Measurements from ENCODE around the gene ATXN7L1. TPM values are rescaled to one million over a fixed set of nuclear protein-coding genes. Genes with fewer than 3 reads are reported as not detected.
"Not testable (repeated sequence)": the region's sequence is repeated elsewhere in the genome, so short reads cannot be mapped to it uniquely, and the experiment has no call there.

Gene ATXN7L1
- total RNA-seq, 2 experiments from 2014 or later: 3.8 to 4.3 TPM

DNA sequence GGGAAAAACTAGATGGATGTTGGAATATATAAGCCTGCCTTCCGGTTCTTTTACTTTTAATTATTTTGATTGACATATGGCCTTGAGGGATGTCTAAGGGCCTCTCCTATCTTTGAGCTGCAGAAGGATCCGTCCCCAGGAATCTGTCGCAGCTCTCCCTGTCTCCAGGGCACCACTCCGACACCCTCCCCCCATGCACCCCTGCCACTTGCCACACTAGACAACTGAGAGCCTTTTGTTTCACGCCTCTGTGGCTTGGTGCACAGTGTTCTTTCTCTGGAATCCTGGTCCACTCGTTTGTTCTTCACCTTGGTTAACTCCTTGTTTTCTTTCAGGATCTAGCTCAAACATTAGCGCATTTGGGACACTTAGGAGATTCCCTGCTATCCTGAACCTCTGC is 171.0 kb downstream of the ATXN7L1 start:
- ChIA-PET POLR2A (no interaction called here), CTCF (no interaction called here)

DNA sequence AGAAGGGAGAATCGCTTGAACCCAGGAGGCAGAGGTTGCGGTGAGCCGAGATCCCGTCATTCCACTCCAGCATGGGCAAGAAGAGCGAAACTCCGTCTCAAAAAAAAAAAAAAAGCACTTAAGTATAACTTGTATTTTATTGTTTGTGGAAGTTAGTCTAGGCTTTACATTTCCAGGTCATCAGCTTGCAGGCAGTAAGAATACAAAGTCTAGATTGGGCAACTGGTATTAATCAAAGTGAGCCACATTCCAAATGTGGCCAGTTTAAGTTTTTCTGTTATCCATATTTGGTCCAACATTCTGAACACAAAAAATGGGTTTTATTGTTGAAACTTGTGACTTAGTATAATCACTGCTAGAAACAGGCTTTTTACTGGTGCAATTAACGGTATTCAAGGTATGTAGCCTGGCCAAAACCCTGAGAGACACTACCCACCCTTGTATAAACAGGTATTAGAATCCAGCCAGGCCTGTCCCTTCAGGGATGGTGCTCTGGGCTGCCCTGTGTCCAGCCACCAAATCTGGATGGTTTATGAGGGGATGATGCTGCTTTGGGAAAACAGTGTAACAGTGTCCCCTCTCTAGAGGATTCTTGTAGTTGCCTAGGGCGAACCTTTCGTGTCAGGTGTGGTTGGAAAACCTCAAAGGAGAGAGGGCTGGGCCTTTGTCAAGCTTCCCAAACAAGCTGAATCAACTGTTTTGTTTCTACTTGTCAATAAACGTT is 173.0 kb downstream of the ATXN7L1 start:
- ChIA-PET POLR2A (no interaction called here), CTCF (interaction anchor here (0.7 kb wide), 1 partner anchor 202 kb away, joined by 3 read pairs; no protein-coding TSS in a partner anchor)

GRCh38 chr7:105699568-105700236 is 176.7 kb downstream of the ATXN7L1 start:
- POLR2A ChIA-PET: interaction anchor here (0.6 kb wide), 1 partner anchor 793 kb away, joined by 5 read pairs; no protein-coding TSS in a partner anchor
- CTCF ChIA-PET: no interaction called here

DNA sequence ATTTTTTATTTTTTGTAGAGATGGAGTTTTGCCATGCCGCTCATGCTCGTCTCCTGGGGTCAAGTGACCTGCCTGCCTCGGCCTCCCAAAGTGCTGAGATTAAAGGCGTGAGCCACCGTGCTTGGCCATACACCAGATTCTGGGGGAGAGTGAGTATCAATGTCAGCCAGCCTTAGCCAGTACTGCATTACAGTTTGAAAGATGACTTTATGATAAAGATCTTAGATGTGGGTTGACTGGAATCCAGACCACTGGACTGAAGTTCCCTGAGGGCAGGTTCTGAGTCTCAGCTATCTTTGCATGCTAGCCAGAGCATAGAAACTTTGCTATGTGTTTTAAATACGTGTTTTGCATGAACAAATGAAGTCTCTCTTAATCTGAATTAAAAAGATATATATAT is 177.9 kb downstream of the ATXN7L1 start:
- ChIA-PET POLR2A (no interaction called here), CTCF (interaction anchor here (1.4 kb wide), 1 partner anchor 41 kb away, joined by 4 read pairs; no protein-coding TSS in a partner anchor)

GRCh38 chr7:105697753-105698152 is 178.6 kb downstream of the ATXN7L1 start:
- POLR2A ChIA-PET: no interaction called here
- CTCF ChIA-PET: interaction anchor here (1.4 kb wide), 1 partner anchor 40 kb away, joined by 4 read pairs; no protein-coding TSS in a partner anchor

- POLR2A ChIA-PET: not testable (repeated sequence)
- CTCF ChIA-PET: interaction anchor here (1.4 kb wide), 1 partner anchor 40 kb away, joined by 4 read pairs; no protein-coding TSS in a partner anchor
These were observed 179.2 kb downstream of the ATXN7L1 start for GRCh38 chr7:105697169-105697568.

- POLR2A ChIA-PET: no interaction called here
- CTCF ChIA-PET: no interaction called here
These were observed 182.8 kb downstream of the ATXN7L1 start for GRCh38 chr7:105693576-105693975.

DNA sequence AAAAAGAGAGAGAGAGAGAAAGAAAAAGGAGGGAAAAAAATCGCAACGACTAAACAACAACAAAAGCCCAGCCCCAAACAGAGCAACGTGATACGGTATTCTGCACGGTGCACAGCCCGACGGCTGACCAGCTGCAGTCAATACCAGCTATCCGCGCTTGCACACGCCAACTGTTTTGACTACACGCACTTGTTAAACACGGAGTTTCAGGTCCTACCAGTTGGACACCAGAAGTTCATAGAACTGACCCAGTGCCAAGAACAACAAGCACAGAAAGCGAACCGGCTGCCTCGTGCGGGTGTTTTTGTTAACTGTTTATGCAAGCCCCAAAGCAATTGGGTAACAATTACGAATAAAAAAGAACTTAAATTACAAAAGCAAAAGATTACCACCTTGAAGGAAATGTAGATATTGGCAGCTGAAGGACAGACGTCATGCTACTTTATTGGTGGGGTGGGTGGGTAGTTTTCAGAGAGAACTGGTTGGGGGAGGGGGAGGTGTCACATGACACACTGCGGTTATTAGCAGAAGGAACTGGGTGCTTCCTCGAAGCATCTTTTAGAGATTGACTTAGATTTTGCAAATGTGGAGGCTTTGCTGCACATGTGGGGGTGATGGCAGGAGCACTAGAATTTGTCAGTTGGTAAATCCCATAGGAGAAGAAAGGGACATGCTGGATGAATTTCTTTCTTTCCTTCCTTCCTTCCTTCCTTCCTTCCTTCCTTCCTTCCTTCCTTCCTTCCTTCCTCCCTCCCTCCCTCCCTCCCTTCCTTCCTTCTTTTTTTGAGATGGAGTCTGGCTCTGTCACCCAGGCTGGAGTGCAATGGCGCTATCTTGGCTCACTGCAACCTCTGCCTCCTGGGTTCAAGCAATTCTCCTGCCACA is 184.5 kb downstream of the ATXN7L1 start:
- POLR2A ChIA-PET: interaction anchor here (1.0 kb wide), 1 partner anchor 61 kb away, joined by 4 read pairs; no protein-coding TSS in a partner anchor
- CTCF ChIA-PET: interaction anchor here (0.9 to 3.5 kb wide), 4 partner anchors 35 to 351 kb away, joined by 3 to 11 read pairs (median 4); no protein-coding TSS in a partner anchor

- CTCF ChIA-PET: interaction anchor here (1.0 to 3.5 kb wide), 3 partner anchors 35 to 351 kb away, joined by 3 to 11 read pairs (median 4); no protein-coding TSS in a partner anchor
- POLR2A ChIA-PET: interaction anchor here (1.0 kb wide), 1 partner anchor 62 kb away, joined by 4 read pairs; no protein-coding TSS in a partner anchor
These were observed 185.2 kb downstream of the ATXN7L1 start for GRCh38 chr7:105691082-105691679.

DNA sequence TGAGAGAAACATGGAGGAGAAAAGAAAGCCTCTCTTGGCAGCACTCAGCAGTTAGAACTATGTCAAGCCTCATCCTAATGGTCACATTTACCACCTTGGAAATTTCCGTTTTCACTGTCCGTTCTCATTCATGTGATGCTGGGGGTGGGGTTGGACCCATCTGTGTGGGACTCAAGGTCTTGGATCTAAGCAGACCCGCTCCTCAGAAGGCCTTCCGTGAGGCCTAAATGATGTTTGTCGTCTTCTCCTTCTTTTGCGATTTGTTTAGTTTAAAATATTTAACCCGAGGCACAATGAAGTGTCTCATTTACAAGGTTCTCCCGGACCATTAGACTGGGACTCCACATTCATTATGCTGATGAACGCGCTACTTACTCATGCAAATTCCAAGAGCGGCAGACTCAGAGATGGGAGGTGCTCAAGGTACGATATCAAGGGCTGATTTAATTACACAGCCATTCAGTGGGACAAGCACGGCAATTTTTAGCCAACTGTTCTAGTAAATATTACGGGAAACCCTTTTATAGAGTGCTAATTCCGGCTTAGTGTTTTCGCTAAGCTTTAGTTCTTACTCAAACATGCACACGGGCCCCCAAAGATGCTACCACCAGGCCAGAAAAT is 186.0 kb downstream of the ATXN7L1 start:
- ChIA-PET CTCF (interaction anchor here (1.2 to 3.5 kb wide), 2 partner anchors 332 to 352 kb away, joined by 3 to 11 read pairs; no protein-coding TSS in a partner anchor), POLR2A (no interaction called here)

DNA sequence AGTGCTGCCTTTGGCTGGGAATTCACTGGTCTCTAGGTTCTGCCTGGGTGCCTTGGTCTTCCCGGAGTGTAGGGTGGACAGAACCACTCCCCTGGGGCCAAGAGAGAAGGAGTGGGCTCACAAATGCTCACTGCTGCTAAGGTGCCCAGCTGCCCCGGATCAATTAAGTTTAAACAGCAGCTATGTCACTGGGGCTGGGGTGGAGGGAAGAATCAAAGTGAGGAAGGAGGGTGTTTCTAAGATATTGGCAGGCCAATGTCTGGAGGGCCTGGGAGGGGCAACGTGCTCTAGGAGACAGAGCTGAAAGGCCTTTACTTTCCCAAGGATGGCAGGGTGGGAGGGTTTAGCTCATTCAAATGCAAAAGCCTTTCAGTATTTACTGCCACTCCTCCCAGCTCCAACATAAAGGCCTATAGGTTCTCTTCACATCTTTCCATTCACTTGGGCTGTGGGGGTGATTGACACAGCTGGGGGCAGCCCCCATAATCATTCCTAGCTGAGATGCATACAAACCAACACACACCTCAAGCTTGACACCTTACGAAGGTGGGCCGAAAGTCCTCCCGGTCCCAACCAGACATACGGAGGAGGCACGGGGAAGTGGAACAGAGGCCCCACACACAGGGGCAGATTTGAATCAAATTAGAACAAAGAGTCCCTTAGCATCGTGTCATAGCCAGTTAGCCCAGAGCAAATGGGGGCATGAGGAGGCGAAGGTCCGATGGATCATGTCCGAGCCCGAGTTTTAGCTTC is 187.2 kb downstream of the ATXN7L1 start:
- POLR2A ChIA-PET: interaction anchor here (1.5 kb wide), 1 partner anchor 12 kb away, joined by 3 read pairs; no protein-coding TSS in a partner anchor
- CTCF ChIA-PET: interaction anchor here (0.5 to 3.5 kb wide), 5 partner anchors 16 to 353 kb away, joined by 3 to 11 read pairs (median 3); no protein-coding TSS in a partner anchor

DNA sequence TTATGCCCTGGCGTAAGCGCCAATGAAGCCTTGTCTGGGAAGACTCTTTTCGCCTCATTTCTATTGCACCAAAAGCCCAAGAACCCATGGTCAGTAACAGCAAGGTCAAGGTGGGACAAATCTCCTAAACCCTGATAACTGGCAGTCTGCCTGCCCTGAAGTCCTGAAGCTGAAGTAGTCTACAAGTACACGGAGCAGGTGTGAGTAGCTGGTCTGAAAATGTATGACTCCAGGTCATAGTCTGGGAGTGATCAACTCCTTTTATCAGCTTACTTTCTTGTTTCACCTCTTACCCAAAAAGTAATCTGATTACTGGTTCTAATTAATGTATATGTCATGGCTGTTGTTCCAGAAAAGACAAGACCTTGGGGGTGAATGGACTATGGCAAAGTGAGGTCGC is 187.8 kb downstream of the ATXN7L1 start:
- ChIA-PET CTCF (interaction anchor here (0.8 to 3.5 kb wide), 4 partner anchors 15 to 354 kb away, joined by 3 to 11 read pairs (median 3); no protein-coding TSS in a partner anchor), POLR2A (interaction anchor here (1.5 kb wide), 1 partner anchor 11 kb away, joined by 3 read pairs; no protein-coding TSS in a partner anchor)

- ChIA-PET POLR2A (no interaction called here), CTCF (no interaction called here)
These were observed 191.2 kb downstream of the ATXN7L1 start for GRCh38 chr7:105685161-105685560.

- POLR2A ChIA-PET: no interaction called here
- CTCF ChIA-PET: no interaction called here
These were observed 193.9 kb downstream of the ATXN7L1 start for GRCh38 chr7:105682341-105683060.

- CTCF ChIA-PET: no interaction called here
- POLR2A ChIA-PET: no interaction called here
These were observed 195.8 kb downstream of the ATXN7L1 start for GRCh38 chr7:105680505-105681187.

- POLR2A ChIA-PET: no interaction called here
- CTCF ChIA-PET: no interaction called here
These were observed 197.4 kb downstream of the ATXN7L1 start for GRCh38 chr7:105678811-105679495.

All from activated CD8-positive, alpha-beta memory T cell treated with anti-CD3 and anti-CD28 coated beads for 36 hours (primary cell).